Central memory CD8-positive, alpha-beta T cell (primary cell): ENCODE data around the gene CRABP2.

Experiments used
- ATAC-seq: fragments of 150-1000 bp; cut with Tn5 transposase; replicated peaks from 2 replicates; pipeline ENCODE4 v1.10.0; 2022; ENCODE audit warnings: mild to moderate bottlenecking, moderate FRiP score, moderate number of reproducible peaks; ENCODE audit not compliant: poor library complexity, severe bottlenecking; ENCODE audit errors: extremely low read depth
- DNase-seq, 2 donors: peaks; one replicate each; pipeline ENCODE4 v3.0.0; 2021; ENCODE audit warnings: low spot score in 2 of 2
- H3K27ac Mint-ChIP-seq: one replicate; pipeline ENCODE4 v1.8.0; 2022; ENCODE audit warnings: low read depth, mild to moderate bottlenecking, moderate library complexity, mixed read lengths
- H3K27me3 Mint-ChIP-seq: one replicate; pipeline ENCODE4 v1.8.0; 2022; ENCODE audit warnings: mixed read lengths
- H3K36me3 Mint-ChIP-seq: one replicate; pipeline ENCODE4 v1.8.0; 2022; ENCODE audit warnings: mild to moderate bottlenecking, moderate library complexity, mixed read lengths; ENCODE audit not compliant: insufficient read depth
- H3K4me1 Mint-ChIP-seq: one replicate; pipeline ENCODE4 v1.8.0; 2022; ENCODE audit warnings: mixed read lengths
- H3K4me3 Mint-ChIP-seq: one replicate; pipeline ENCODE4 v1.8.0; 2022; ENCODE audit warnings: mild to moderate bottlenecking, moderate library complexity, mixed read lengths
- H3K9me3 Mint-ChIP-seq: one replicate; pipeline ENCODE4 v1.8.0; 2022; ENCODE audit warnings: mixed read lengths

The CRABP2 gene

GRCh38 chr1:156746728-156747631 is 41.6 kb upstream of the CRABP2 start:
- H3K9me3 Mint-ChIP-seq, result no peaks in the 10 kb centered on the region
- DNase-seq (peak; percentile 49 to 58), ATAC-seq (peak; percentile 41)
- peak overlapping the region; percentile 88 for H3K4me3 Mint-ChIP-seq
- H3K27me3 Mint-ChIP-seq, result no peaks in the 10 kb centered on the region
- H3K27ac Mint-ChIP-seq, result peak overlapping the region; percentile 98
- peaks cover 19% of the 10 kb centered on the region for H3K36me3 Mint-ChIP-seq
- peaks cover 55% of the 10 kb centered on the region for H3K4me1 Mint-ChIP-seq

DNA sequence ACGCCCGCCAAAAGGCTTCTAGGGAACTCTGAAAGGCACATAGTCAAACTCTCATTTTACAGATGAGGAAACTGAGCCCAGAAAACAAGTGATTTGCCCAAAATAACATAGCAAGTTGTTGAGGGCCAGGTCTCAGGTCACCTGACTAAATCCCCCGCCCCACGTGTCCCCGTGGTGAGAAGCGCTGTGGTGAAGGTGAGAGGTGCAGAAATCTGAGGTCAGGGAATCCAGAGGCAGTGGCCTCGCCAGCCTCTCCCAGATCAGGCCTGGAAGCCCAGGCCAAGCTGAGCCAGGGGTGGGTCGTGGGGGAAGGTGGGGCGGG is 41.0 kb upstream of the CRABP2 start:
- Mint-ChIP-seq H3K9me3 (no peaks in the 10 kb centered on the region), H3K4me1 (peaks cover 61% of the 10 kb centered on the region), H3K27ac (peak overlapping the region; percentile 98), H3K36me3 (peaks cover 21% of the 10 kb centered on the region), H3K4me3 (peak overlapping the region; percentile 88), H3K27me3 (no peaks in the 10 kb centered on the region)
- DNase-seq (no peak), ATAC-seq (no peak)

- Mint-ChIP-seq H3K36me3 (peaks cover 22% of the 10 kb centered on the region), H3K4me3 (peak overlapping the region; percentile 88)
Measured at GRCh38 chr1:156745881-156746280, 40.5 kb upstream of the CRABP2 start.

DNA sequence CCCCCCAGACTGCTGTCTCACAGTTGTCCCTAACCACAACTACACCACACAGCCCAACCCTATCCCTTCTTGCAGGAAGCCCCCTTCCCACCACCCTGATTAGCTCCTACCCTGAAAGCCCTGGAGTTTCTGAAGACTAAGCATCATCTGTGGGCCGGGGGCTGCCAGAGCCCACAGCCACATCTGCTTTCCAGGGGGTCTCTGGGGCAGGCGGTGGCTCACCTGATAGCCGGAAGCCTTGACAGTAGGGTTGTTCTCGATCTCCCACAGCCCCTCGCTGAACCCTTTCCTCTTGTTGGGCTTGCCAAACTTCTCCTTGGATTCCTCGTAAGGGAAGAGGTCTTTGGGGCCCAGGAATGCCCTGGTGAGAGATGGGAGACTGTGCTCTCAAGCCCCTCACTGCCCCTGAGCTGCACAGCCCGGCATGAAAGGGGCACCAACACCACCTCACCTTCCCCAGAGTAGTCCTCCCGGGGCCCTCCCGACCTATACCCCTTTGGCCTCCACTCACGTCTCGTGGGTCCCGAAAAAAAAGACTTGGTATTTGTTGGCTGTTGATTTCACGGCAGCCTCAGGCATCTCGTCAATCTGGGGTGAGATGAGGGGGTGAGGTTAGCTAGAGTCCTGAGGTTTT is 39.5 kb upstream of the CRABP2 start:
- H3K4me1 Mint-ChIP-seq, result peaks cover 65% of the 10 kb centered on the region
- H3K36me3 Mint-ChIP-seq, result peaks cover 25% of the 10 kb centered on the region
- no peaks in the 10 kb centered on the region for H3K27me3 Mint-ChIP-seq

More at GRCh38 chr1:156745881-156746280, 40.5 kb upstream of the CRABP2 start:
- no peak for ATAC-seq
- no peak for DNase-seq
- Mint-ChIP-seq H3K27me3 (no peaks in the 10 kb centered on the region), H3K4me1 (peaks cover 66% of the 10 kb centered on the region), H3K27ac (peak overlapping the region; percentile 98), H3K9me3 (no peaks in the 10 kb centered on the region)

GRCh38 chr1:156744344-156744743 is 39.0 kb upstream of the CRABP2 start:
- H3K4me1 Mint-ChIP-seq, result peaks cover 60% of the 10 kb centered on the region
- no peak for DNase-seq
- H3K9me3 Mint-ChIP-seq, result no peaks in the 10 kb centered on the region
- peak overlapping the region; percentile 26 for H3K27ac Mint-ChIP-seq
- H3K4me3 Mint-ChIP-seq, result no peak overlapping the region
- H3K36me3 Mint-ChIP-seq, result peaks cover 24% of the 10 kb centered on the region
- H3K27me3 Mint-ChIP-seq, result no peaks in the 10 kb centered on the region
- no peak for ATAC-seq

More for the DNA sequence above, 39.5 kb upstream of the CRABP2 start:
- DNase-seq, result no peak
- no peak for ATAC-seq
- no peaks in the 10 kb centered on the region for H3K9me3 Mint-ChIP-seq
- no peak overlapping the region for H3K4me3 Mint-ChIP-seq
- H3K27ac Mint-ChIP-seq, result no peak overlapping the region

GRCh38 chr1:156743367-156744302 is 38.3 kb upstream of the CRABP2 start:
- Mint-ChIP-seq H3K27me3 (no peaks in the 10 kb centered on the region), H3K36me3 (peaks cover 23% of the 10 kb centered on the region), H3K27ac (peak overlapping the region; percentile 26), H3K4me3 (no peak overlapping the region), H3K9me3 (no peaks in the 10 kb centered on the region), H3K4me1 (peaks cover 52% of the 10 kb centered on the region)
- DNase-seq, result no peak
- ATAC-seq, result no peak

DNA sequence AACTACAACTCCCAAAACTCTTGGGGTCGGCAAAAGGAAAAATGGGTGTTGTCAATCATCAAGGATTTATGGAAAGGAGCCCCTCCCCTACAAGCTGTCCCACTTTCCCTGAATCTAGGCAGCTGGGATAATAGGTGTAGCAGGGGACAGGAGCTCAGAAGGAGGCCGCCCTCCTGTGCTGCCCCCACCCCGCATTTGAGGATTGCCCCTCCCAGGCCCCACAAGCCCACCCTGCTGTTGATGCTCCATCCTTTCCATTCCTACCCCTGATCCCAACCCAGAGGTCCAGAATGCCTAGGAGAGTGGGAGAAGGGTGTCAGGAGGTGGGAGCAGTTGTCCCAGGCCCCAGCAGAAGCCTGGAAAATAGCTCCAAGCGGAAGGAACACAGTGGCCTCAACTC is 37.4 kb upstream of the CRABP2 start:
- H3K27ac Mint-ChIP-seq, result no peak overlapping the region
- no peaks in the 10 kb centered on the region for H3K27me3 Mint-ChIP-seq
- peaks cover 44% of the 10 kb centered on the region for H3K4me1 Mint-ChIP-seq
- ATAC-seq (no peak), DNase-seq (no peak)
- peaks cover 23% of the 10 kb centered on the region for H3K36me3 Mint-ChIP-seq
- no peak overlapping the region for H3K4me3 Mint-ChIP-seq
- no peaks in the 10 kb centered on the region for H3K9me3 Mint-ChIP-seq

DNA sequence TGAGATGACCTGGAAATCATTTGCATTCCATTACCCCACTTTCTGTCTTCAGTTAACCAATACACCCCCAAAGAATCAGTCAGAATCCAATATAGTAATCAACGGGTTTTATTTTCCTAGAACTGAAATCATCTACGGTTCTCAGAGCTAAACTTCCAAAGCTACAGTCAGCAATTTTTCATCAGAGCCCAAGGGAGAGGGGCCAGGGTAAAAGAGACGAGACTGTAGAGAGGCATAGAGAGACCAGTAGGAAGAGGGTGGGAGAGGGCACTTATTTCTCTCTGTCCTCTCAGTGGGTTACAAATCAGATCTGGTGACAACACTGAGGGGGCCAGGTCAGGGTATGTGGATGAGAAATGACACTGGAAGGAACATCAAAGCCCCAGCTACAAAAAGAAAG is 36.6 kb upstream of the CRABP2 start:
- H3K27me3 Mint-ChIP-seq, result no peaks in the 10 kb centered on the region
- peaks cover 25% of the 10 kb centered on the region for H3K36me3 Mint-ChIP-seq
- H3K4me1 Mint-ChIP-seq, result peaks cover 38% of the 10 kb centered on the region
- peak overlapping the region; percentile 95 for H3K27ac Mint-ChIP-seq
- H3K4me3 Mint-ChIP-seq, result no peak overlapping the region
- H3K9me3 Mint-ChIP-seq, result no peaks in the 10 kb centered on the region
- ATAC-seq (no peak), DNase-seq (no peak)

DNA sequence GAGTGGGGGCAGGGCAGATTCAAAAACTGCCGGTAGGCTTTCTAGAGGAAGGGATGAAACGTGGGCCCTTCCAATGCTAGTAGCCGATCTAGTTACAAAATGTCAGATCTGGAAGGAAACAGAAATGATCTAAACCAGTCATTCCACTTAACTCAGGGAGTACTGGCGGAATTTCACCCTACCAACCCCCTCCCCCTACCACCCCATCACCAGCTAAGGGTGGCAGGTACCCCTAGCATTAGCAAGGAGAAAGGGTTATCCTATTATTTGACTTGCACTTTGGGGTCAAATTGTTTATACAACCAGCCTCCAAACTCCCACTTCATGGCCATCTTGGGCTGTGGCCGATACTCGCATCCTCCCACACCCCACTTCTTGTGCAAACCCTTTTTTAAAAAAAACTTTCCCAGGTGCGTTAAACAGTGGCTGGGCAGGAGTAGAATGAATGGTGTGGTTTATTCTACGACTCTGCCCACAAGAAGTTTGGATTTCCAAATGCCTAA is 36.1 kb upstream of the CRABP2 start:
- ATAC-seq (no peak), DNase-seq (no peak)
- Mint-ChIP-seq H3K27me3 (no peaks in the 10 kb centered on the region), H3K4me1 (peaks cover 34% of the 10 kb centered on the region), H3K36me3 (peaks cover 27% of the 10 kb centered on the region), H3K9me3 (no peaks in the 10 kb centered on the region), H3K27ac (peak overlapping the region; percentile 95), H3K4me3 (peak overlapping the region; percentile 95)

- DNase-seq (peak; percentile 92 to 97), ATAC-seq (peak; percentile 91)
- Mint-ChIP-seq H3K4me3 (peak within 1 kb of the TSS; percentile 95), H3K27ac (peak within 1 kb of the TSS; percentile 95), H3K27me3 (no peaks in the 10 kb centered on the region), H3K36me3 (peaks cover 26% of the 10 kb centered on the region), H3K9me3 (no peaks in the 10 kb centered on the region), H3K4me1 (peaks cover 28% of the 10 kb centered on the region)
Measured at GRCh38 chr1:156740741-156741480, 35.5 kb upstream of the CRABP2 start, which contains the start of gene MRPL24. TSS of gene MRPL24 (minus strand) at chr1:156741088. CDS start at chr1:156738704, 2,384 bp downstream.

- ATAC-seq (peak; percentile 3), DNase-seq (no peak)
- peaks cover 25% of the 10 kb centered on the region for H3K36me3 Mint-ChIP-seq
- peaks cover 22% of the 10 kb centered on the region for H3K4me1 Mint-ChIP-seq
- no peaks in the 10 kb centered on the region for H3K27me3 Mint-ChIP-seq
- peak overlapping the region; percentile 95 for H3K27ac Mint-ChIP-seq
- H3K9me3 Mint-ChIP-seq, result no peaks in the 10 kb centered on the region
- H3K4me3 Mint-ChIP-seq, result peak overlapping the region; percentile 95
Measured at GRCh38 chr1:156740237-156740740, 34.9 kb upstream of the CRABP2 start.
